DOHH2 (cell line): ENCODE data around the gene PEF1.
"Not testable (repeated sequence)": the region's sequence is repeated elsewhere in the genome, so short reads cannot be mapped to it uniquely, and the experiment has no call there.

Experiments
- H3F3A ChIP-seq: fragments of 200-600 bp; sonication (generic), shearing (Covaris generic); 2 replicates; pipeline ENCODE4 v1.6.0; 2016; ENCODE audit warnings: antibody characterized with exemption, mild to moderate bottlenecking; ENCODE audit not compliant: control insufficient read depth, insufficient read depth
- H3K27ac ChIP-seq: fragments of 200-600 bp; sonication (generic); 2 replicates; pipeline ENCODE4 v1.5.1; 2014; ENCODE audit warnings: low read depth, mild to moderate bottlenecking, low read length, moderate library complexity
- H3K27me3 ChIP-seq: fragments of 200-600 bp; sonication (generic); 2 replicates; pipeline ENCODE4 v1.6.1; 2014; ENCODE audit warnings: mild to moderate bottlenecking, low read length, mixed read lengths; ENCODE audit not compliant: control insufficient read depth
- H3K36me3 ChIP-seq: fragments of 200-600 bp; sonication (generic); 2 replicates; pipeline ENCODE4 v1.6.1; 2014; ENCODE audit warnings: mild to moderate bottlenecking, low read length, moderate library complexity, mixed read lengths; ENCODE audit not compliant: control insufficient read depth
- H3K4me1 ChIP-seq: fragments of 200-600 bp; sonication (generic); 2 replicates; pipeline ENCODE4 v1.6.1; 2014; ENCODE audit warnings: mild to moderate bottlenecking, low read length, mixed read lengths; ENCODE audit not compliant: control insufficient read depth
- H3K4me2 ChIP-seq: fragments of 200-600 bp; sonication (generic); 2 replicates; pipeline ENCODE4 v1.6.0; 2014; ENCODE audit warnings: mild to moderate bottlenecking, low read length, moderate library complexity
- H3K4me3 ChIP-seq: fragments of 200-600 bp; sonication (generic); 2 replicates; pipeline ENCODE4 v1.5.1; 2014; ENCODE audit warnings: mild to moderate bottlenecking, low read length, mixed read lengths
- H3K79me2 ChIP-seq: fragments of 200-600 bp; sonication (generic); 2 replicates; pipeline ENCODE4 v1.6.1; 2014; ENCODE audit warnings: mild to moderate bottlenecking, low read length, mixed read lengths; ENCODE audit not compliant: control insufficient read depth
- H3K9me2 ChIP-seq: fragments of 200-600 bp; sonication (generic); replicated peaks from 2 replicates; pipeline ENCODE4 v1.6.1; 2014; ENCODE audit warnings: mild to moderate bottlenecking, low read length, mixed read lengths; ENCODE audit not compliant: control insufficient read depth
- H3K9me3 ChIP-seq: fragments of 200-600 bp; sonication (generic); 2 replicates; pipeline ENCODE4 v1.6.1; 2014; ENCODE audit warnings: antibody characterized with exemption, low read length, mixed read lengths; ENCODE audit not compliant: control insufficient read depth, insufficient read depth
- H4K20me1 ChIP-seq: fragments of 200-600 bp; sonication (generic); 2 replicates; pipeline ENCODE4 v1.6.0; 2014; ENCODE audit warnings: low read depth, mild to moderate bottlenecking, antibody characterized with exemption, low read length, moderate library complexity; ENCODE audit not compliant: control insufficient read depth, insufficient read depth
- EZH2phosphoT487 ChIP-seq: fragments of 200-600 bp; sonication (generic); IDR thresholded peaks from 2 replicates; pipeline ENCODE4 v1.6.1; 2017; ENCODE audit warnings: borderline replicate concordance, mild to moderate bottlenecking, antibody characterized with exemption, low read length, moderate library complexity, mixed read lengths
- TF ChIP-seq, protein P1 (sequence below): fragments of 200-600 bp; sonication (generic); IDR thresholded peaks from one replicate; pipeline ENCODE4 v1.5.1; 2014; ENCODE audit warnings: antibody characterized with exemption, mild to moderate bottlenecking, low read depth, low read length; ENCODE audit not compliant: poor library complexity, severe bottlenecking

Gene PEF1

GRCh38 chr1:31587720-31588423 is 56.8 kb downstream of the PEF1 start:
- no peaks in the 10 kb centered on the region for H3K9me2 ChIP-seq
- H3K4me2 ChIP-seq = no peak overlapping the region
- no peak overlapping the region for H3K27ac ChIP-seq
- no peaks in the 10 kb centered on the region for H3K36me3 ChIP-seq
- no peaks in the 10 kb centered on the region for H4K20me1 ChIP-seq
- no peak overlapping the region for H3K4me3 ChIP-seq
- TF ChIP-seq, protein P1, sequence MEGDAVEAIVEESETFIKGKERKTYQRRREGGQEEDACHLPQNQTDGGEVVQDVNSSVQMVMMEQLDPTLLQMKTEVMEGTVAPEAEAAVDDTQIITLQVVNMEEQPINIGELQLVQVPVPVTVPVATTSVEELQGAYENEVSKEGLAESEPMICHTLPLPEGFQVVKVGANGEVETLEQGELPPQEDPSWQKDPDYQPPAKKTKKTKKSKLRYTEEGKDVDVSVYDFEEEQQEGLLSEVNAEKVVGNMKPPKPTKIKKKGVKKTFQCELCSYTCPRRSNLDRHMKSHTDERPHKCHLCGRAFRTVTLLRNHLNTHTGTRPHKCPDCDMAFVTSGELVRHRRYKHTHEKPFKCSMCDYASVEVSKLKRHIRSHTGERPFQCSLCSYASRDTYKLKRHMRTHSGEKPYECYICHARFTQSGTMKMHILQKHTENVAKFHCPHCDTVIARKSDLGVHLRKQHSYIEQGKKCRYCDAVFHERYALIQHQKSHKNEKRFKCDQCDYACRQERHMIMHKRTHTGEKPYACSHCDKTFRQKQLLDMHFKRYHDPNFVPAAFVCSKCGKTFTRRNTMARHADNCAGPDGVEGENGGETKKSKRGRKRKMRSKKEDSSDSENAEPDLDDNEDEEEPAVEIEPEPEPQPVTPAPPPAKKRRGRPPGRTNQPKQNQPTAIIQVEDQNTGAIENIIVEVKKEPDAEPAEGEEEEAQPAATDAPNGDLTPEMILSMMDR = peak; percentile 92
- no peak for TF ChIP-seq EZH2phosphoT487
- no peaks in the 10 kb centered on the region for H3K4me1 ChIP-seq
- no peaks in the 10 kb centered on the region for H3F3A ChIP-seq
- H3K79me2 ChIP-seq = no peaks in the 10 kb centered on the region
- H3K9me3 ChIP-seq = no peaks in the 10 kb centered on the region
- H3K27me3 ChIP-seq = peaks cover 3% of the 10 kb centered on the region; the same call in 1 of the 2 replicates

DNA sequence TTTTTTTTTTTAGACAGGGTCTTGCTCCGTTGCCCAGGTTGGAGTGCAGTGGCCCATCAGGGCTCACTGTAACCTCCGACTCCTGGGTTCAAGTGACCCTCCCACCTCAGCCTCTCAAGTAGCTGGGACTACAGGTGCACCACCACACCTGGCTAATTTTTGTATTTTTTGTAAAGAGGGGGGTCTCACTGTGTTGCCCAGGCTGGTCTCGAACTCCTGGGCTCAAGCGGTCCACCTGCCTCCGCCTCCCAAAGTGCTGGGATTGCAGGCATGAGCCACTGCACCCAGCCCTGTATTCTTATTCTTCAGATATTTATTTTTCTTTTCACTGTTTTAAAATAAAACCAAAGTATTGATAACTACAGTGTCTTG is 57.4 kb downstream of the PEF1 start:
- H3K79me2 ChIP-seq, H3K9me2 ChIP-seq, H4K20me1 ChIP-seq, H3K27ac ChIP-seq, H3K36me3 ChIP-seq, H3K4me2 ChIP-seq, H3K9me3 ChIP-seq, H3K27me3 ChIP-seq, H3K4me3 ChIP-seq, H3F3A ChIP-seq, H3K4me1 ChIP-seq: not testable (repeated sequence)

DNA sequence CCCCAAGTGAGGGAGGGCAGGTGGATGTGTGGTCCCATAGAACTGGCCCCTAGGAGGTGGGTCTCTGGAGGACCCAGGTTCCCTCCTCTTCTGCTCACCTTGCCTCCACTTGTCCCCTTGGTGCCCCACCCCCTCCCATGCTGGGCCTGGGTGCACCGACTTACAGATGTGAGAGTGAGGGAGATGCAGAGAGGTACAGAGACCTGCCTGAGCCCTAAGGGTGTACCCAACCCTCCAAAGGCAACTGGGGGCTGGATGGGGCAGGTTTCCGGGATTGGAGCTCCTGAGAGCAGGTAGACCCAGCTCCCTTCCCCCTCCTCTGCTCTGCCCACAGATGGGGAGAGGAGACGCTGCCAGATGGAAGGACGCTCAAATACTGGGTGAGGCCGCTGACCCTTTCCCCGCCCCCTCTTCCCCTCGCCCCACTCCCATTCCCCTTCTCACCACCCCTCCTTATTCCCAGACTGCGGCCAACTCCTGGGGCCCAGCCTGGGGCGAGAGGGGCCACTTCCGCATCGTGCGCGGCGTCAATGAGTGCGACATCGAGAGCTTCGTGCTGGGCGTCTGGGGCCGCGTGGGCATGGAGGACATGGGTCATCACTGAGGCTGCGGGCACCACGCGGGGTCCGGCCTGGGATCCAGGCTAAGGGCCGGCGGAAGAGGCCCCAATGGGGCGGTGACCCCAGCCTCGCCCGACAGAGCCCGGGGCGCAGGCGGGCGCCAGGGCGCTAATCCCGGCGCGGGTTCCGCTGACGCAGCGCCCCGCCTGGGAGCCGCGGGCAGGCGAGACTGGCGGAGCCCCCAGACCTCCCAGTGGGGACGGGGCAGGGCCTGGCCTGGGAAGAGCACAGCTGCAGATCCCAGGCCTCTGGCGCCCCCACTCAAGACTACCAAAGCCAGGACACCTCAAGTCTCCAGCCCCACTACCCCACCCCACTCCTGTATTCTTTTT is 58.0 kb downstream of the PEF1 start:
- Histone ChIP-seq H3K4me2 (no peak overlapping the region), H3F3A (no peaks in the 10 kb centered on the region), H3K4me1 (no peaks in the 10 kb centered on the region), H3K9me2 (no peaks in the 10 kb centered on the region), H3K79me2 (no peaks in the 10 kb centered on the region), H3K9me3 (no peaks in the 10 kb centered on the region), H3K36me3 (no peaks in the 10 kb centered on the region), H3K27ac (no peak overlapping the region), H4K20me1 (no peaks in the 10 kb centered on the region), H3K4me3 (no peak overlapping the region), H3K27me3 (peaks cover 3% of the 10 kb centered on the region; the same call in 1 of the 2 replicates)
- TF ChIP-seq, protein P1 = no peak
- no peak for TF ChIP-seq EZH2phosphoT487
